Stomach smooth muscle (tissue), 2 donors: Measurements from ENCODE around the gene MRPL36.

Experiments
- H3K27ac ChIP-seq: one replicate; pipeline ENCODE4 v1.7.0; 2013; ENCODE audit warnings: mild to moderate bottlenecking, low read length, inconsistent platforms
- H3K27me3 ChIP-seq, 2 donors: one replicate each; pipeline ENCODE4 v1.7.0; 2013; ENCODE audit warnings: low read length in 2 of 2; ENCODE audit not compliant: insufficient read depth in 2 of 2, control insufficient read depth in 1 of 2
- H3K36me3 ChIP-seq, 2 donors: one replicate each; pipeline ENCODE4 v1.7.0; 2013; ENCODE audit warnings: low read length in 2 of 2; ENCODE audit not compliant: control insufficient read depth in 2 of 2, insufficient read depth in 2 of 2
- H3K4me1 ChIP-seq: one replicate; pipeline ENCODE4 v1.7.0; 2013; ENCODE audit warnings: low read length; ENCODE audit not compliant: control insufficient read depth, insufficient read depth
- H3K4me3 ChIP-seq, 2 donors: one replicate each; pipeline ENCODE4 v1.7.0; 2013; ENCODE audit warnings: low read length in 2 of 2
- H3K9ac ChIP-seq, 2 donors: one replicate each; pipeline ENCODE4 v1.7.0; 2013; ENCODE audit warnings: low read length in 2 of 2, mild to moderate bottlenecking in 1 of 2
- H3K9me3 ChIP-seq, 2 donors: one replicate each; pipeline ENCODE4 v1.7.0; 2013; ENCODE audit warnings: low read length in 2 of 2; ENCODE audit not compliant: control insufficient read depth in 2 of 2
- donor health status: healthy.
- donor health status: Pancreatic carcinoma.

Gene MRPL36

GRCh38 chr5:1838013-1838412 is 38.4 kb upstream of the MRPL36 start:
- no peak overlapping the region for H3K9ac ChIP-seq
- peaks cover 11 to 24% of the 10 kb centered on the region in 2 donors for H3K27me3 ChIP-seq
- no peak overlapping the region for H3K27ac ChIP-seq
- H3K4me3 ChIP-seq = no peak overlapping the region
- no peaks in the 10 kb centered on the region for H3K9me3 ChIP-seq
- no peaks in the 10 kb centered on the region for H3K4me1 ChIP-seq
- no peaks in the 10 kb centered on the region for H3K36me3 ChIP-seq

GRCh38 chr5:1836891-1837880 is 37.5 kb upstream of the MRPL36 start:
- no peak overlapping the region for H3K4me3 ChIP-seq
- H3K27ac ChIP-seq = no peak overlapping the region
- no peaks in the 10 kb centered on the region for H3K4me1 ChIP-seq
- peaks cover 11 to 22% of the 10 kb centered on the region in 2 donors for H3K27me3 ChIP-seq
- no peak overlapping the region for H3K9ac ChIP-seq
- H3K36me3 ChIP-seq = no peaks in the 10 kb centered on the region
- H3K9me3 ChIP-seq = no peaks in the 10 kb centered on the region

GRCh38 chr5:1836176-1836890 is 36.7 kb upstream of the MRPL36 start:
- H3K9ac ChIP-seq = no peak overlapping the region
- no peak overlapping the region for H3K27ac ChIP-seq
- no peaks in the 10 kb centered on the region for H3K36me3 ChIP-seq
- no peaks in the 10 kb centered on the region for H3K4me1 ChIP-seq
- peaks cover 11 to 22% of the 10 kb centered on the region in 2 donors for H3K27me3 ChIP-seq
- no peaks in the 10 kb centered on the region for H3K9me3 ChIP-seq
- H3K4me3 ChIP-seq = no peak overlapping the region

- Histone ChIP-seq H3K36me3 (no peaks in the 10 kb centered on the region), H3K4me1 (no peaks in the 10 kb centered on the region), H3K27me3 (peaks cover 8 to 14% of the 10 kb centered on the region in 2 donors), H3K9me3 (no peaks in the 10 kb centered on the region), H3K27ac (no peak overlapping the region), H3K4me3 (no peak overlapping the region), H3K9ac (no peak overlapping the region)
Measured at GRCh38 chr5:1835431-1835830, 35.8 kb upstream of the MRPL36 start.

GRCh38 chr5:1834721-1835429 is 35.2 kb upstream of the MRPL36 start:
- no peaks in the 10 kb centered on the region for H3K36me3 ChIP-seq
- H3K4me3 ChIP-seq = no peak overlapping the region
- H3K27me3 ChIP-seq = peaks cover 8% of the 10 kb centered on the region in 2 donors
- no peak overlapping the region for H3K9ac ChIP-seq
- H3K9me3 ChIP-seq = no peaks in the 10 kb centered on the region
- H3K27ac ChIP-seq = no peak overlapping the region
- no peaks in the 10 kb centered on the region for H3K4me1 ChIP-seq

- H3K9me3 ChIP-seq = no peaks in the 10 kb centered on the region
- H3K27me3 ChIP-seq = peaks cover 6 to 8% of the 10 kb centered on the region in 2 donors
- H3K4me1 ChIP-seq = no peaks in the 10 kb centered on the region
- H3K9ac ChIP-seq = no peak overlapping the region
- no peaks in the 10 kb centered on the region for H3K36me3 ChIP-seq
- H3K4me3 ChIP-seq = no peak overlapping the region
- H3K27ac ChIP-seq = no peak overlapping the region
Measured at GRCh38 chr5:1834022-1834551, 34.5 kb upstream of the MRPL36 start.

- Histone ChIP-seq H3K27ac (no peak overlapping the region), H3K4me1 (no peaks in the 10 kb centered on the region), H3K9ac (no peak overlapping the region), H3K9me3 (no peaks in the 10 kb centered on the region), H3K27me3 (peaks cover 3 to 8% of the 10 kb centered on the region in 2 donors), H3K4me3 (no peak overlapping the region), H3K36me3 (no peaks in the 10 kb centered on the region)
Measured at GRCh38 chr5:1833264-1834021, 33.8 kb upstream of the MRPL36 start.

- Histone ChIP-seq H3K27me3 (peaks cover 0 to 8% of the 10 kb centered on the region in 2 donors), H3K27ac (no peak overlapping the region)
Measured at GRCh38 chr5:1832511-1833250, 33.0 kb upstream of the MRPL36 start.

GRCh38 chr5:1831677-1832313 is 32.2 kb upstream of the MRPL36 start:
- H3K4me3 ChIP-seq = no peak overlapping the region
- H3K4me1 ChIP-seq = no peaks in the 10 kb centered on the region
- H3K36me3 ChIP-seq = no peaks in the 10 kb centered on the region
- no peak overlapping the region for H3K27ac ChIP-seq
- H3K27me3 ChIP-seq = peaks cover 0 to 8% of the 10 kb centered on the region in 2 donors
- no peaks in the 10 kb centered on the region for H3K9me3 ChIP-seq
- no peak overlapping the region for H3K9ac ChIP-seq

More at GRCh38 chr5:1832511-1833250, 33.0 kb upstream of the MRPL36 start:
- H3K4me1 ChIP-seq = no peaks in the 10 kb centered on the region
- H3K36me3 ChIP-seq = no peaks in the 10 kb centered on the region
- no peak overlapping the region for H3K9ac ChIP-seq
- no peaks in the 10 kb centered on the region for H3K9me3 ChIP-seq
- no peak overlapping the region for H3K4me3 ChIP-seq
